Heart left ventricle (tissue), 13 donors: Measurements from ENCODE around the gene MED16.

Experiments used
- CTCF ChIP-seq, 12 donors: fragments of 200-600 bp; sonication (generic) in 4 of 12; IDR thresholded peaks; one replicate each; pipeline versions ENCODE4 v1.5.0 to v1.8.0; 2018 to 2022; ENCODE audit warnings: antibody characterized with exemption in 12 of 12, mild to moderate bottlenecking in 5 of 12
- POLR2A ChIP-seq, 2 donors: fragments of 450-650 bp; IDR thresholded peaks; one replicate each; pipeline ENCODE4 v1.6.1; 2017; ENCODE audit warnings: antibody characterized with exemption in 2 of 2, mild to moderate bottlenecking in 2 of 2, moderate library complexity in 2 of 2
- donor health status: ischemic (EF 13 %, LVEDD 7.1; RV severe dilation, severe dysfunction).
- donor health status: DM: no; HTN: yes; CAD: no.
- donor health status: DM: no; HTN: no; CAD: no.
- donor health status: ischemic (EF 25% LVEDD 6.9; RV normal size, moderate dysfunction).
- donor health status: ischemic (EF 25% LVEDD 5.7; RV mildly dilated, moderate dysfunction).
- donor health status: ischemic (EF 35%, LVEDD 5.7; RV mildly dilated, moderate dysfunction).
- donor health status: nonischemic (EF 11% LVEDD 7.7; RV severe dilation, severe dysfunction).
- donor health status: DM: yes; HTN: yes; CAD: no.
- donor health status: PGD.
- donor health status: ischemic (EF 29% LVEDD 5.4; RV normal size, mild dysfunction).
- donor health status: nonischemic (EF 23%, LVEDD 6.1; RV moderate dilation, normal function).

GRCh38 chr19:883661-884211, 9.3 kb downstream of the MED16 start:
- no peak for TF ChIP-seq CTCF (IDR thresholded peaks at IDR 0.05)
- TF ChIP-seq POLR2A (IDR thresholded peaks at IDR 0.05), result no peak
